ENCODE results near the gene DUOX2.
"Not testable (repeated sequence)": the region's sequence is repeated elsewhere in the genome, so short reads cannot be mapped to it uniquely, and the experiment has no call there.

Gene DUOX2

DNA sequence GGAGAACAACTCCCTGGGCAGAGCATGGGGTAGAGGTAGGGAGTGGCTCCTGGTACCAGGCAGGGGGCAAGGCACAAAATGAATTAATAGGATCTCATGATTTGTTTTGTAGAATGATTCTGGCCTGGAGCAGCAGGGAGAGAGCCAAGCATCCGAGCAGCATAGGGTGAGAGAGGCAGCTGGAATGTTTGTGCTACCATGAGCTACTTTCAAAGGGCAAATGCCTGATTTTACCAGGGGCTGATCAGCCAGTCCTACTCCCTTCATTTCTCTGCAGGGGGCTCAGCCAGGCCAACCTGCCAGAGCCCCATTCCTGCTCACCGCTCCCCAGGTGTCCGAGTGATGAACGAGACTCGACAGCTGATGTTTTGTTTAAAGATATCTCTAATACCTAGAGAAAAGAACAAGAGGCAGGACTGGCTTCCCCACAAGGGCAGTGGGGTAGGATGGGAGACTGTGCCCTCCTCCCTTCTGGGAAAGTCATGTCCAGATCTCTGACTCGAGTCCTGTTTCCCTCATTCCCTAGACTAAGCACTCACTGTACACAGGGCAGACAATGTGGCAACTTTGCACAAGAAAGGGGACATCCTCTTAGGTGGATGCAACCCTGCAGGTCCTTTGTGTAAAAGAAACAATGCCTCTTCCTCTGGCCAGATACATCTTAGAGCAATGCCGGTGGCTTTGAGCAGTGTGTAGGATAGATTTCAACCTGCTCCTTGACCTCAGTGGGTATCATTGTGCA is 12.9 kb downstream of the DUOX2 start:
- no peak for DNase-seq (ENCODE audit: low read depth in 2 of 2)

DNA sequence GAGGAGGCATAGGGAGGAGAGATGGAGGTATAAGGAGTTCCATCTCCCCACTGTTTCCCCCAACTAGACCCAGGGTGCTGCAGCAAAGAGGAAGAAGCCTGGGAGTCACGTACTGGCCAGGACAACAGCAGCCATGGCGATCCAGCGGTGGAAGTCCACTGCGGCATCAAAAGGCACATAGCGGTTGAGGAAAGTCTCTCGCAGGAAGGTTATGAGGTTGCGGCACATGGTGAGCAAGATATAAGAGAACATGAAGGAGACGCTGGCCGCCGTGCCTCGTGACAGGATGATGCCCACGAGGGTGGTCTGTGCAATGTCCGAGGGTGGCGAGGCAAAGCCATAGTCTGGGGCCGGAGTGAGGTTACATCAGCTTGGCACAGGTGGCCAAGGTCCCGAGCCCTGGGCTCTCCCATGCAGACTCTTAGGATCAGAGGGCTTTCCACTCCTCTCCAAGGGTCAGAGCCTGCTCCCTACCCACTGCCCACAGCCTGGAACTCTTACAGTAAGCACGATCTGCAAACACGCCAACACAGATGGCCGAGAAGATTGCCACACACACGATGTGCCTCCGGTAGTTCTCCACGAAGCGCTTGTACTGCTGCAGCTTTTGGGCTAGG is 14.3 kb downstream of the DUOX2 start:
- no peak for DNase-seq (ENCODE audit: low read depth in 2 of 2)

DNA sequence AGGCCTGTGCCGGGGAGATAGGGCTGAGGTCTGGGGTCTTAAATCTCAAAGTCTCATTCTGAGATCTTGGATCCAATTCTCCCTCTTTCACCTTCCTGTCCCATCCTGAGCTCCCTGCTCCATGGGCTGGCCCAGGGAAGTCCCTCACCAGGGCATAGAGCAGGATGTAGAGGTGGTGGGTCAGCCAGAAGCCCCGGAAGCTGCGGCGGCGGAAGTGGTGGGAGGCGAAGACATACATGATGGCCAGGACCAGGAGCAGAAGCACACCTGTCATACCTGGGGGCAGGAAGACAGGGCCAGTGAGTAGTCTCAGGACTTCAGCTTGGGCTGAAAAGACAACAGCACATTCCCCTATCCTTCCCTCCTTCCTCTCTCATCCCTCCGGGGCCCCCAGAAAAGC is 16.5 kb downstream of the DUOX2 start:
- DNase-seq (ENCODE audit: low read depth in 2 of 2): no peak

DNA sequence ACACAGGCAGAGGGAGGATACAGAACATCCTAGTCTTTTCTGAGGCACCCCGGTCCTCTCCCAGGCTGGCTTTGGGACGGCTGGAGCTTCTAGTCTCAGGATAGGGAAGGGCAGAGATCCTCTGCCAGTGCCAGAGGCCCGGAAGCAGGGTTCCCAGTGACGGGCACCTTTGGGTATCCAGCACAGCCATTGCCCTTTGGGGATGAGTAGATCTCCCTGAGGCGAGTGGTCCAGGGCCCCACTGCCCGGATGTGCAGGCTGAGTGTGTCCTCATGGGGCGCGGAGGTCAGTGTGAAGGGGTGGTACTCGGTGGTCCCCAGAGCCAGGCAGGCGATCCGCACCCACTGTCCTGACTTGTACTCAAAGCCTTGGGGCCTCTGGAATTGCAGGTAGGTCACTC is 18.3 kb downstream of the DUOX2 start:
- no peak for DNase-seq (ENCODE audit: low read depth in 2 of 2)

DNA sequence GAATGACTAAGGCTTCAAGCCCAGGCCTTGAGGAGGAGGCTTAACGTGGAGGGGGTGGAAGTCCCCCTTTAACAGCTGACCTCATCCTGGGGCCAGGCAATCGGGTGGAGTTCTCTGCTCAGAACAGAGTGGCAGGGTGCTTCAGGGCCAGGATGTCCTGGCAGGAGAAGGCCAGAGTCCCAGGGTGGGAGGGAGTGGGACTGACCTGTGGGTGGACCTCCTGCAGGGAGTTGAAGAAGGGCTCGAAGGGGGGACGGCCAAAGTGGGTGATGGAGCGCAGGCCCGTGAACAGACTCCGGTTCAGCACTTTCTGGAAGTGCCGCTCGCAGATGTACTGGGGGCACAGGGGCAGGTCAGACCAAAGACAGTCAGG is 19.6 kb downstream of the DUOX2 start:
- no peak for DNase-seq (ENCODE audit: low read depth in 2 of 2)

DNA sequence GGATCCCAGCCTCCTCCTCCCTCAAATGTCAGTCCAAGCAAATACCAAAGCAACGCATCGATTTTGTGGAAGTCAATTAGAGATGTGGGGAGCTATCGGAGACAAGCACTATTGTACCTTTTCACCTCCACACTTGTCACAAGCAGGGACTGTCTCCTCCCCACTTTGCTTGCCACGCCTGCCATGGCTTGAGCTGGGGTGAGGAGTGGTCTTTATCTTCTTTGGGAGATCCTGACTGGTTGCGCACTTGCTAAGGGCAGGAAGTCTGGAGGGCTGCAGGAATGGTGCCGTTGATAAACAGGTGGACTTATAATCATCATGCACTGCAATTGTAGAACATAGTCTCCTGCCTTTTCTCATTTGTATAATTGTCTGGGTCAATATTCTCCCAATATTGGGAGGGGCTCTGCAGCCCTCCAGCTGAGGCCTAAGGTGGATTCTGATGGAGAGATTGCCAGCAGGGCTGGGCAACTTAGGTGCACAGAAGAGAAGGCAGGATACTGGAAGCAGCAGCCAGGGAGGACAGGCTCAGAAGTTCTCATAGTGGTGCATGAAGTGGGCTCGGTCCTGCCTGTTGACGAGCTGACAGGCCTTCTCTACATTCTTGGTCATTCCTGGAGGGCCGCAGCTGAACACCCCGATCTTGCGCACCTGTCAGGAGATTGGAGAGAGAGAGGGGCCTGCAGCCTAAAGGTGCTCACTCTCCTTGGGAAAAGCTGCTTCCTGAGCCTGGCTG is 20.2 kb downstream of the DUOX2 start:
- no peak for DNase-seq (ENCODE audit: low read depth in 2 of 2)

DNA sequence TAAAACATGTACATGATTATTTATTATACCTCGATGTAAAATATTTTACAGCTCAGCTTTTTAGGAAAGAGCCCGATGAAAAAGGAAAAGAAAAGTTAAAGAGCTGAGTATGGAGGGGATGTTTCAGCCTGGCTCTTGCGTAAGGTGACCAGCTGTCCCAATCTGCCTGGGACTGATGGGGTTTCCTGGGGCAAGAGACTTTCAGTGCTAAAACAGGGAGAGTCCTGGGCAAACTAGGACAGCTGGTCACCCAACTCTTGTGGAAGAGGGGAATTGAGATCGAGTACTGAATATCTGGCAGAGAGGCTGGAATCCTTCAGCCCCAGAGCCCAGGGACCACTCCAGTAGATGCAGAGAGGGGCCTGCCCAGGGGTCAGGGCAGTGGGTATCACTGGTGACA is 21.0 kb downstream of the DUOX2 start:
- no peak for DNase-seq (ENCODE audit: low read depth in 2 of 2)

DNA sequence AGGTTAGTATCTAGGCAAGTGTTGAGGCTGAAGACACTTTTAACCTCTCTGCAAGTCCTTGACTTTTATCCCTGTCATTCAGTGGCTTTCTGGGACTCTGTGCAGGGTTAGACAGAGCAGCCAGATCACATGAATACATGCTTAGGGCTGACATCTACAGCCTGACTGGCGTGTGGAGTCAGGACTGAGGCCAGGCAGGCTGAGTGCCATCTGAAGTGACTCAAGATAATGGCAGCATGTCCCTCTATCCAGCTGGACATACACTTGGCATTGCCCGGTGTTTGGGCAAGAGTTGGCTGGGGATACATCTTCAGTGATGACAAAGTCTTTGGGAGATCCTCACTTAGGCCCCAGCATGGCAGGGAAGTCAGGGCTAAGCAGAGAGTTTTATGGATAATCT is 22.4 kb downstream of the DUOX2 start:
- DNase-seq (ENCODE audit: low read depth in 2 of 2): no peak

DNA sequence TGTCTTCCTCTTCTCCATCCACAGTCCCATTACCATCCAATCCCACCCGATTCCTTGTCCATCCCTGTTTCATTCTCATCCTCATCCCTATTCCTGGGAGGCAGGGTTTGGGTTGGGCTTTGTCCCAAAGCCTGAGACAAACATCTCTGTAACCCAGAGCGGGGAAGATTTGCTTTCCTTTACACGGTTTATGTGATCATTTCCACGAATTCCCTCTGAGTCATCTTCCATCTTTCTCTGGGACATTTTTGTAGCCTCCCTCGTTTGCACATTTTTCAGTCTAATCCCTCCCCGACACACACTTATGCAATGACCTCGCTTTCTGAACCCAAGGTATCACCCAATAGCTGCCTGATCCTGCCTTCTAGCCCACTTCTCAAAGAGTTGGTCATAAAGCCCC is 22.8 kb downstream of the DUOX2 start:
- no peak for DNase-seq (ENCODE audit: low read depth in 2 of 2)

DNA sequence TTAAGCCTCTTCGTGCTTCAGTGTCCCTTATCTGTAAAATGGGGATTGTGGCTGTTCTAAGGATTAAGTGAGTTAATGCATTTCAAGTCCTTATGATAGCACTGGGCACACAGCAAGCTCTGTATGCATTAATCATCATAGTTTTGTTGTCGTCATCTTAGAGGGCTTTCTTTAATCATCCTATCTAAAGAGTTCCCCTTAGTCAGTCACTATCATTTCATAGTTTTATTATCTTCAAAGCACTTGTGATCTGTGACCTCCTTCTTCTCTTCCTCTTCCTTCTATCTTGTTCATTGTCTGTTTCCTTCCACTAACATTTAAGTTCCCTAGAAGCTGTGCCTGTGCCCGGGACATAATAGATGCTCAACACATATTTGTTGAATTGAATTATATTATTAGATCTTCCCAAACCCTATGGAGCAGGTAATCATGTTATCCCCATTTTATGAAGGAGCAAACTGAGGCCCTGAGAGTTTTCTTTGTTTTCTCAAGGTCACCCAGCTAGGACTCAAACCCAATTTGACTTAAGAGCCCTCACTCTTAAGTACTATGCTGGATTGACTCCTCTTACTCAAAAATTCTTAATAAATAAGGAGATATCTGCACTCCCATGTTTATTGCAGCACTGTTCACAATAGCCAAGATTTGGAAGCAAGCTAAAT is 24.1 kb downstream of the DUOX2 start:
- no peak for DNase-seq (ENCODE audit: low read depth in 2 of 2)

DNA sequence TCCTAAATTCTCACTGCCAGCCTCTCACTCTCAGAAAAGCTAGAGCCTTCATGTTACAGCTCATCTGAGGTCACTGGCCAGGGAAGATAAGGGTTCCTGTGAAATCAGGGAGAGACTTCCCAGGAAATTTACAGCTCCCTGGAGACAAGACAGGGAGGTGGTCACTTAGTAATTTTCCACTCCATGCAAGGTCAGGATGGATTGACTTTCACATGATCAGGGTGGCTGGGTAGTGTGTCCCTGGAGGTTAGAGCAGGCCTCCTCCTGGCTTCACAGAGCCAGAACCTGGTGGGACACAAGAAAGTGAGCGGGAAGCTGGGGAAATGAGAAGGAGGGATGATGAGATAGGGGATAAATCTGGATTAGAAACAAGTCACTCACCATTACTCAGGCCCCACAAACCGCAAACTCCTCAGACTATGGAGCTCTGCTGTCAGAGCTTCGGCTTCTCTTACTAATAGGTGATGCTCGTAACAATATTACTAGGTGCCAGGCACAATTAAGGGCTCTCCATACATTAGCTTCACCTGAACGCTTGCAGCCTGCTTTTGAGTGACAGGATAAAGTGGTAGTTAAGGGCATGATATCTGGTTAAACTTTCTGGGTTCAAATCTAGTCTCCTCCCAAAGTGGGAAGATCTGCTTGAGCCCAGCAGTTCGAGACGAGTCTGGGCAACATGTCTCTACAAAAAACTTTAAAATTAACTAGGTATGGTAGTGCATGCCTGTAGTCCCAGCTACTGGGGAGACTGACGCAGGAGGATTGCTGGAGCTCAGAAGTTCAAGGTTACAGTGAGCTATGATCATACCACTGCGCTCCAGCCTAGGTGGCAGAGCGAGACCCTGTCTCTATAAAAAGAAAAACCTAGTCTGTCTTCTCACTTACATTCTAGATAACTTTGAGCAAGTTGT is 24.9 kb downstream of the DUOX2 start:
- DNase-seq (ENCODE audit: low read depth in 2 of 2): no peak

DNA sequence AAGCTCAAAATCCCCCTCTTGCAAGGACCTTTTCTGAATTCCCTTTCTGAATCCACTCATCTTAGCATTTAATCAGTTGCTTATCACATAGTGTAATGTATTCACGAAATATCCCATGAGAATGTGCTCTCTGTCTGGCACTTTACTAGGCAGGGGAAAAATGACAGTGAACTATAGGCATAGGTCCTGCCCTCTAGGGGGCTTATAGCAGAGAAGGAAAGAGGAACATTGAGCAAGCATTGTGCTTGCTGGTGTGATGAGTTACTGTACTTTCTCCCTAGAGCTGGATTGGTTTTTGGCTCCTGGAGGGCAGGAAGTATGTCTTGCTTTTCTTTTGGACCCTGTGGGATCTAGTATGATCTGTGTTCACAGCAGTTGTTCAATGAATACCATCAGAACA is 26.5 kb downstream of the DUOX2 start:
- no peak for DNase-seq (ENCODE audit: low read depth in 2 of 2)

DNA sequence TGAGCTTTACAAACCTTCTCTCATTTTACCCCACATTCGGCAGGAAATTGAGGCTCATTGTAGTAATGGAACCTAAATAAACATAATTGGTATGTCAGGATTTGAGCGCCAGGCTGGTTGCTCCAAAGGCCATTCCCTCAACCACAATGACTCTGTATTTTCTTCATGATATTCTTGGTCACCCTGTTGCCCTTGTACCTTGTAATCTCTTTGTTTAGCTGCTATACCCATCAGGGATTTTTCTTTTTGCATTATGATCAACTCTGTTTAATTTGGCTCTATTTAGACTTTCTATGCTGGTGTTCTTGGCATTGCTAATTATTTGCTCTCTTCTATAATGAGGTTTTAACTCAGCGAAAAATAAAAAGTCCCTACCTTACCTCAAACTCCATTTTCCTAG is 29.8 kb downstream of the DUOX2 start:
- no peak for DNase-seq (ENCODE audit: low read depth in 2 of 2)

DNA sequence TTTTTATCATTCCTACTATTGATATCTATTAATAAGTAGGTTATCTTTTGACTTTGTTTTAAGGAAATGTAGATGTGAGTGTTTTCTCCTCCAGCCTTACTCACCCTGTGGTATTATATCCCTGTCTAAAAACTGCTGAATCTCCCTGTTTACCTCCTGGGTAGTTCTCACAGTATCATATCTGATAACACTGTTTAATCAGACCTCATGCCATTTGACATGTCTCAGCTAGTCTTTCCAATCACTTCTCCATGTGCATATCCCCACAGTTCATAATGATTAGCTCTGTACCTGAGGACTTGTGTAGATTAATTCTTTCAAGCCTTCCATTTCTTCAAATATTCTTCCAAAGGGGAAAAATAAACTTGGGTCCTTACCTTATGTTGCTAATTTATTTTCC is 30.7 kb downstream of the DUOX2 start:
- DNase-seq (ENCODE audit: low read depth in 2 of 2): no peak

DNA sequence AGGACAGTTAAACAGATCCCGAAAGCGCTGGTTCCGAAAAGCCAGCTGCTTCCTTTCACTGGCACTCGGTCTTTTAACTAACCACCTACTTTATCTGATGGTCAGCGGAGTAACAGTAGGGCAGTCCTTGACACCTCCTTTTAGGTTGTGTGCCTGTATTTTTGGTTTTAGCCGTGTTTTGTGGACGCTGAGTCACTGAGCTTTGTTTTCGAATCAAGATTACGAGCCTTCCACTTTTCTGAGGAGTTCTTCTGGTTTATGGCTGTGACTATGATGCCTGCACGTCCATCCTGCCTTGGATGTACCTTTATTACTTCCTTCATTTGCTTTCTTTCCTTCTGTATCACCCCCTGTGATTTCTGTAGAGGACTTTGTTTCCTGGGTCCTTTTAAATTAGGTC is 31.6 kb downstream of the DUOX2 start:
- not testable (repeated sequence) for DNase-seq (ENCODE audit: low read depth in 2 of 2)

DNA sequence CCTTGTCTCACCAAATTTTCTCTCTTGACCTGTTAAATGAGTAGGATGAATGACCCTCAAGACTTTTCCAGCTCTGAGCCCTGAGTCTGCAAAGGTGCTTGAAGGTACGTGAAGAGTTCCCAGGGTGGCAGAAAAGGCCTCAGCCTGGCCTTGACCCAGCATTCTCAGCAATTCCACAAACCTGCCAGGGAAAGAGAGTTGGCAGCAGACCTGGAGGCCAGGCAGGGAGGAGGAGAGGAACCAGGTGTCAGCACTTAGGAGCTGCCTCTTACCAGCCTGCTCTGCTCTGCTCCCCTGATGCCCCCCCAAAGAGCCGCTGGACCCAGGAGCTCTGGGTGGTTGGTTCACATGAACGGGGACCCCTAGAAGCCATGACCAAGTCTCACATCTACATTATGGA is 33.4 kb downstream of the DUOX2 start:
- DNase-seq (ENCODE audit: low read depth in 2 of 2): not testable (repeated sequence)

DNA sequence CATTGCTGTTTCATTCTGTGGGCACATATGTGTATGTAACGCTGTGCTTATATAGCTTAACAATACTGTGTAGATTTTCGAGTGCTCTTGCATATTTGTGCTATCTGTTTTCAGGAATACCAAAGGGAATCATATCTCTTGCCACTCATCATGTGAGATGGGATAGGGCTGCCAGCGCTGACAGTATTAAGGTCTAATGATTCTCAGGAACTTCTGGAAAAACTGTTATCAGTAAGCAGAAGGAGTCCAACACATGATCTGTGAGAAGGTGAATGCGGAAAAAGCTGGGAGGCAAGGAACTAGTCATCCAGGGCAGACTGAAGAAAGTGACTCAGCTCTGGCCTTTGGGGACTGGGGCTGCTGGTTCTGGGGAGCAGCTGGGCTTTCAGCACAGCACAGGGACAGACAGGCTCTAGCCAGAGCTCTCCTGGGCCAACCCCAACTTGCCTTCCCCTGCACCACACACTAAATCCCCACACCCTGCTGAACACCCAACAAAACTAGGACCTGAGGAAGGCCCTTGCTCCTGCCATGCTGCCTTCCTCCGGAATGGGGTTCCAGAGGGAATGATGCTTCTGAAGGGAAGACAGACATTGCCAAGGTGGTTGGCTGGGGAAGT is 34.2 kb downstream of the DUOX2 start:
- not testable (repeated sequence) for DNase-seq (ENCODE audit: low read depth in 2 of 2)

DNA sequence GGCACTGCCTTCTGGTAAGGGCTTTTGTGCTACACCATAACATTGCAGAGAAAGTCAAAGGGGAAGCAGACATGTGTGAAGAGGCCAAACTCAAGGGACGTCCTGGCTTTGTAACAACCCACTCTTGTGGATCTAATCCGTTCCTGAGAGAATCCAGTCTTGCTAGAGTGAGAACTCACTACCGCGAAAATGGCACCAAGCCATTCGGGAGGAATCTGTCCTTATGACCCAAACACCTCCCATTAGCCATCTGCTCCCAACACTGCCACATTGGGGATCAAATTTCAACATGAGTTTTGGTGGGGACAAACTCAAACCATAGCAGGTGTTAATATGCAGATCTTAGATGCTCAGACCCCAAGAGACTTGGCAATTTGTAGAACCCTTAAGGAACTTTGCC is 34.8 kb downstream of the DUOX2 start:
- not testable (repeated sequence) for DNase-seq (ENCODE audit: low read depth in 2 of 2)

DNA sequence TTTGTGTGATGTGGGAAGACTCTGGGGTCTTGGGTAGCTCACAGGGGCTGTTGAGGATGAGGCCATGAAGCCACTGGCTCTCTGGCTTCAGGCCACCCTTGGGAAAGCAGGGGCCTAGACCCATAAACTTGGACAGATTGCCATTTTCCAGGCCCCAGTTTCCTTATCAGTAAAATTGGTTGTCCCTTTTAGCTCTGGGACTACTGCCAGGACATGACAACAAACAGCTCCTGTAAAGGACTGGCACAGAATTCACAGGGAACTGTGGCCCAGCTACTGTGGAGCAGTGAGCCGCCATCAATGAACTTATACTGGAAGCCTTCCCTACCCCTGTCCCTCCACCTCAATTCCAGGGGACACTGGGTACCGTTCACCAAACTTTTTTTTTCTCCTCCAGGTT is 36.6 kb downstream of the DUOX2 start:
- not testable (repeated sequence) for DNase-seq (ENCODE audit: low read depth in 2 of 2)

DNA sequence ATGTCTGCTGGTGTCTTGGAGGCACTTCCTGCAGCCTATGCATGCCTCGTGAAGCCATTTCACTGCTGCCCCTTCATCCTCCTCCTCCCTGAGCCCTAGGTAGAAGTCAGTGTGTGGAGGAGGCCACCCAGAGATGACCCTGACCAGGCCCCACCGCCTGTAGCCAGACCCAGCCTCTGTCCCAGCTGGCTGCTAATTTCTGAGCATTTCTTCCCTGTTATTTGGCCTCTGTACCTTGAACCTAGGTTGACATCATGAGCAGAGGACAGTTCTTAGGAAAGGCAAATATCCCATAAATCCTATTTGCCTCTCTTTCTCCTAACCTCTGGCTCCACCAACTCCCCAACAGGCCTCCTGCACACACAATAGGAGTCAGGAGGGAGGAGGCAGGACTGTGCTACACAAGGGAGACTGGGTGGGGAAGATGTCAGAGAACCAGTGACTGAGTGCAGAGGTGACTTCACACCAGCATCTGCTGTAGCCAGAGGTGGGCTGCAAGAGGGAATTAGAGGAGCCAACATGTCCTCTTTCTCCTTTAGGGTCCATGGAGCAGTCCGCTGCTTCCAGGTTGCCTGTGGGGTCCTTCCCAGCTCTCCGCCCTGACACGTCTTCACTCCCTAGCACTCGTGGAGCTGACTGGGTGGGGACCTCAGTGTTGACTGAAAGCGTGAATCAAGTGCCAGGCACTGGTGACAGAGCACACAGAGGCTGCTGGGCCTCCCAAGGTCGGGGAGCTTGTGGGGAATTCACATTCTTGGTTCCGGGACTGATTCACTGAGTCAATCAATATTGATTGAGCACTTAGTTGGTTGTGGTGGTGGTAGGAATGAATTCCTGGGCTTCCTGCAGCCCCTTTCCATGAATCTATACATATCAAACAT is 38.3 kb downstream of the DUOX2 start:
- DNase-seq (ENCODE audit: low read depth in 2 of 2): not testable (repeated sequence)

Measured in stimulated activated CD8-positive, alpha-beta memory T cell treated with anti-CD3 and anti-CD28 coated beads, Interleukin-15, amount 100 ng/mL, for 4 hours (primary cell).